T-helper 2 cell treated with Interferon-gamma antibody and Interleukin-4, amounts not matched to agents 100 ng/mL and 5 ng/mL, for 36 hours (primary cell): Measurements from ENCODE around the gene TENM3. TPM values are rescaled to one million over a fixed set of nuclear protein-coding genes. Genes with fewer than 3 reads are reported as not detected.

Source experiments
- intact Hi-C: fragments of 100-400 bp; cut with micrococcal nuclease; formaldehyde crosslinking; loops from one replicate; pipeline ENCODE4 v1.15.1; 2023
- total RNA-seq: library from RNA; stranded (reverse); gene quantifications from 2 replicates; pipeline ENCODE4 v1.2.3, GENCODE V29; 2022

The TENM3 gene
- total RNA-seq, 1 donor from 2014 or later, result not detected

DNA sequence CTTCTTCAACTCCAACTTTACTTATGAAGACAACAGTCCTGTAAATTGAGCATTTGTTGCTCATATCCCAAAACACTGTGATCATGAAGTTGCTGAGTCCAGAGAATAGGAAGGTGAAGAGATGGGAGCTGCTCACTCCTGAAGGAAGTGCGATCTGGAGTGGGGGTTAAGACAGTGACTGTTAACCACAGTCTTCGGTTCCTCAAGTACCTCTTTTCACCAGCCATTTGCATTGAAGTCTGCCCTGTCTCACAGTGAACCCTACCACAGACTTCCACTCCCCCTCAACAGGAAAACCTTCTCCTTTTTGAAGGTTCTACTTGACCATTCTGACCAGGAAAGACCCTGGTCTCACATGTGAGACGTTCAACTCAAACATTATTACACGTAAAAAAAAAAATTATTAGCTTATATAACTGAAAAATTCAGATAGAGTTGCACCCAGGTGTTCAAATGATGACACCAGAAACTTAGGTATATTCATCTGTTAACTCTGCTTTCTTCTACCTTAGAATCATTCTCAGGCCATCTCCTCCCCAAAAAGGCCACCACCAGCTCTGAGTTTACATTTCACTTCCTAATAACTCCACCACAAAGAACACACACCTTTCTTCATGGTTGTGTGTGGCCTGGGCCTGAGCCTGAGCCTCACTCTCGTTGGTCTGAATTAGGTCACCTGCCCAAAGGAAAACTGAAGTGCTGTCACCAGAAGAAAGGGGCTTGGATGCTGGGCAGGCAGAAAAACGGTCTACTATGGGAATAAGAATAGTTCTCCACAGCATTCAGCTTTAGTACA is 474.8 kb downstream of the TENM3 start:
- intact Hi-C loops, result no loop called here

DNA sequence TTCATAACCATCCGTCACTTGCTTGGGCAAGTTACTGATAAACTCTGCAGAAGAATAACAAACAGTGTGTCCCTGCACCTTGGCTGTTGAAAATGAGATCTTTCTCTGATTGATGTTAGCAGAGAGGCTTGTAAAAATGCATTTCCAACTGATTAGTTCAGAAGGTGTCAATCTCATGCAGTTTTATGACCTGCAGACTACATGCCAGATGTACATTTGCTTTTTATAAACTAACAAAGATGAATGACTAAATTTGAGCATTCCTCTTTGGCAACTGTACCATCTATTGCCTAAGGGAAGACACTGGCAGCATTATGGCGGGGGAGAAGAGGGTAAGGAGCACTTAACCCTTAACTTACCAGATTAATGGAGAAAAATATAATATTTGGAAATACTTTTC is 481.2 kb downstream of the TENM3 start:
- intact Hi-C loops, result no loop called here

DNA sequence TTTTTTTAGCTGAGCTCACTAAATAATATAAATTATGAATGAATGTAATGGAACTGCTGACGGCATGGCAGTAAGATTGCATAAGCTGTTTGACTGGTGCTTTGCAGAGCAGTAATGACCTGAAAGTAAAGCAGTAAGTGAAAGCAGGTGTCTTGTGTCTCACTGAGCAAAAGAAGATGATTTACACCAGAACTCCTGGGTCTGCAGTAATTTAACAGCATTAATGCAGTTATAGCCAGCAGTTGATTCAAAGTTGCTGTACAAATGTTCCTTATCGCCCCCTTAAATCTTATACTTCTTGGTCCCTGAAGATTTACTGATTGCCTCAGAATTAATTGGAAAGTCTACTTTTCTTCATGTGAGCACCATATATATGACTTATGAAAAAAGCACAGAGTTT is 486.3 kb downstream of the TENM3 start:
- intact Hi-C loops, result no loop called here

DNA sequence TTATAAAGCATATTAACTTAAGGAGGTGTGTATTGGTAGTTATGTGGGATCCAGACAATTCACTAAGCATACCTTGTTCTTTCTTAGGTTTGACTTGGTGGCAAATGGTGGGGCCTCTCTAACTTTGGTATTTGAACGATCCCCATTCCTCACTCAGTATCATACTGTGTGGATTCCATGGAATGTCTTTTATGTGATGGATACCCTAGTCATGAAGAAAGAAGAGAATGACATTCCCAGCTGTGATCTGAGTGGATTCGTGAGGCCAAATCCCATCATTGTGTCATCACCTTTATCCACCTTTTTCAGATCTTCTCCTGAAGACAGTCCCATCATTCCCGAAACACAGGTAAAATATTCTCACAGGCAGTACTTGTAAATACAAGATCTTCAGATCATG is 487.6 kb downstream of the TENM3 start:
- intact Hi-C loops, result no loop called here

DNA sequence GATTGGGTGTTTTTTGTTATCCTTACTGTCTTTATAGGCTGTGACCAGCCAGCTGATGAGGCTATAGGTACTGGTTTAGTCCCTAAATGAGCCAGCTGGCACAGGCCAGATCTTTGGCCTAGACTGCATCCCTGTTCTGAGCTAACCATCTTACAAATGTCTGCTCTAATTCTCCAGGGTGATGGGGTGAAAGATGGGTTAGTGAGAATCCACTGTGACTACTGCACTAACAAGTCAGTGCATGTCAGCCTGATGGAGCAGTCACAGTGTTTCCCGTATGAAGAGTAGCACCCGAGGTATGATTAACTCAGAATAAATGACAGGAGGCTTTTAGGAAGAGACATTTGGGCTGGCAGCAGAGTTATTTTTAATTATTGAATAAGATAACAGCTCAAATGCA is 493.0 kb downstream of the TENM3 start:
- intact Hi-C loops, result no loop called here

DNA sequence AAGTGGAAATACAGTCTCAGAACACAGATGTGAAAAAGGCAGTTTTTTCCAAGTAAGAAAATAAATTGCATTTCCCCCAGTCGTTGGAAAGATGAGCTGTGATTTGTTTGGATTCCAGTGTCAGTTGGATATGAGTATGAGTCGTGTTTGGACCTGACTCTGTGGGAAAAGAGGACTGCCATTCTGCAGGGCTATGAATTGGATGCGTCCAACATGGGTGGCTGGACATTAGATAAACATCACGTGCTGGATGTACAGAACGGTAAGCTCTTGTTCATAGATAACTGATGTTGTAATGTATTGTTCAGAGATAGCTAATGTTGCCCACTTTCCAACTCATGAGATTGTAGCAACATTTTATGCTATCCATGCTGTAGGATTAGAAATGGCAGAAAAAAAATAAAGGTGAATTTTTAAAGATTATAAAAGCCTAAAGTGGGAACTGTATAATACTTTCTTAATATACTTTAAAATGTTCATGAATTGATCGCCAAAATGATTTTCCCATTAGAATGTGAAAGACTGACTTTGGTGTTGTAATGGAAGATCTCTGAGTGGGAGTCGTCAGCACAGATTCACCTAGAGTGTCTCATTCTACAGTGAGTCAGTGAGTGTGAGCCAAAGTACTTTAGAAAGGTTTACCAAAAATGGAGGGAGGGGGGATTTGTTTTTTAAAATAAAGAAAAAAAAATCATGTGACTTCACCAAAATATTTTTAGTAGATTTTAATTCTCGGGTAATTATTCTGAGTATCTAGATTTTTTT is 495.3 kb downstream of the TENM3 start:
- intact Hi-C loops, result no loop called here

DNA sequence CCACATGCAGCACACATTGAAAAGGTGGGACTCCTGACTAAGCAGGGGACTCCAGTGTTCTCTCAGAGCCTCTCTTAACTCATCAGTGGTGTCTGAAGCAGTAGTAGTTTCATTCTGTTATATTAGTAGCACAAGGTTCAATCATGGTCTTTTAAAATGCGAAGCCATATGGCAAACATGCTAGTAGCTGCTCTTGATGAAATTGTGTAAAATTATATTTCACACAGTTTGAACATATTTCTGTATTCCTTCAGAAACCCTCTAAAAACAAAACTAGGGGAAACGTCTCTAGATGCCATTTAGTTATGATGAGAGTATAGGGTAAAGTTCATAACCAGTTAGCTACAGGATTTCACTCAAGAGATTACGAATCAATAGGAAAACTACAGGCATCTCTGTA is 497.1 kb downstream of the TENM3 start:
- intact Hi-C loops, result no loop called here

DNA sequence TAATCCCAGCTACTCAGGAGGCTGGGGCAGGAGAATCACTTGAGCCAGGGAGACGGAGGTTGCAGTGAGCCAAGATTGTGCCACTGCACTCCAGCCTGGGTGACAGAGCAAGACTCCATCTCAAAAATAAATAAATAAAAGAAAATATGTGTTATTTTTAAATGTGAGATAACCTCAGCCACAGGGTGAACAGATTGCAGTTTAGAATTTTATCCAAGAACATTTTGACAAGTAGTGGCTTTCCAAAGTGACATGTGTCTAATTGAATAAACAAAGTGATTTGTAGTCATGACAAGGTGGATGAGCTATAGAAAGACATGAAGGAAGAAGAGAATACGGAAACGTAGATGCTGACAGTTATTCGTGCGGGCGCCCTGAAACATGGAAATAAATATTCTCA is 497.9 kb downstream of the TENM3 start:
- intact Hi-C loops, result no loop called here

DNA sequence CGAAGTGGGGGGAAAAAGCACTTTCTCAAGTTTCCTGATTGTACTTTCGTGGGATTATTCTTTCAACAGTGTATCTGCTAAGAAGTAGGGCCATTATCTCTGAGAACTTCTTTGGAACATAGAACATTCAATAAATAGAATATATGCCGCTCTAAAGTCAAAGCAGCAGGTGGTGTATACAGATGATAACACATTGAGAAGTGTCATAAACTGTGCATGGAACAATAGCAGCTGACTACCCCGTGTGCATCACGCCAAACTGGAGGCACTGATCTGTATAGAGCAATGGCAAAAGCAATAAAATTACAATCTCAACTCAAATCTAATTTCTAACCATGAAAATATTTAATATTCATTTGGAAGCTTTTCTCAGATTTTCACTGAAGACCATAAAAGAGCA is 498.7 kb downstream of the TENM3 start:
- intact Hi-C loops, result no loop called here

DNA sequence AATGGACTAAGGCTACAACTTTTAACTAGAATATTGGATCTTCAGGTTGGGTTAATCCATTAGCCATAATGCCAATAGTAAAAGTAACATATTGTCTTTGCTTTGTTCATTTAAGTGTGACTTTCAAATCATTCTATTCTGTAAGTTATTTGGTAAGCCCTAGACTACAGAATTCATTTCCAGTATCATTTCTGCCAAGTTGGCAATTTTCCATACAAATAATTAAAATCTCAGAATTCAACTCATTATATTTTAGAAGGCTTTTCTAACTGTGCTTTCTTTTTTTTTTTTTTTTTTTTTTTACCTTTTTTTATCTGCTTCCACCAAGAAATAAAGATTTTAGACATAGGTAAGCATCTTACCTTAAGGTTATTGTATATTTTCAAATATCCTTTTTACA is 500.6 kb downstream of the TENM3 start:
- intact Hi-C loops, result no loop called here

DNA sequence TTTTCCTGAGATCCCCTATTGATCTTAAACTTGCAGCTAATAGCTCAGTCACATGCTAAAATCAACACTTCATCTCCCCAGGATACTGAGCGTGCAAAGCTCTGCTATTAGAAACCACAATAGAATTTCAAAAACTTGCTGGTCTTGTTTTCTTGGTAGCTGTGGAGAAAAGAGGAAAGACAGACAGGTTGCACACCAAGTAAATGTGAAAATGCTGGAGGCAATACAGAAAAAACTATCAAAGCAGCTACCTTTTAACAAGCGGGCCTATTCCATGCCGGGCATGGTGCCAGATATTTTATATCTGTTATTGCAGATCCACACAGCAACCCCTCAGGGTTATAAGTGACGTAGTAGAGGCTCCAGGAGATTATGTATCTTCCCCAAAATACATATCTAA is 502.0 kb downstream of the TENM3 start:
- intact Hi-C loops, result no loop called here

DNA sequence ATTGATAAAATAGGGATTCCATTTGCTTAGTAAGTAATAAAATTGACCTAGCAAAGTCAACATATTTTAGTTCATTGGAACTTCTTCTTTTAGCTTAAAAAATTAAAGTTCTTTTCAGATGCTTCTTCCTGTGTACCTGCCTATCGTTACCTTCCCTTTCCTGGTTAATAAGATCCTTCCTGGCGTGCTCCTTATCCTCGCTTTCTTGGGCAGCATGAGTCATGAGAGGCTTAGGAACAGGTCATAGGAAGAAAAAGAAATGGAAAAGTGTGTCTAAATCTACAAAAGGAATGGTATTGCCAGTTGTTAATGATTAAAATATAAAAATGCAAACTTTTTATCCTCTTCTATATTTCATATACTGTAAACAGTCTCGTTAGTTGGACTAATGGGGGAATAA is 503.7 kb downstream of the TENM3 start:
- intact Hi-C loops, result no loop called here

DNA sequence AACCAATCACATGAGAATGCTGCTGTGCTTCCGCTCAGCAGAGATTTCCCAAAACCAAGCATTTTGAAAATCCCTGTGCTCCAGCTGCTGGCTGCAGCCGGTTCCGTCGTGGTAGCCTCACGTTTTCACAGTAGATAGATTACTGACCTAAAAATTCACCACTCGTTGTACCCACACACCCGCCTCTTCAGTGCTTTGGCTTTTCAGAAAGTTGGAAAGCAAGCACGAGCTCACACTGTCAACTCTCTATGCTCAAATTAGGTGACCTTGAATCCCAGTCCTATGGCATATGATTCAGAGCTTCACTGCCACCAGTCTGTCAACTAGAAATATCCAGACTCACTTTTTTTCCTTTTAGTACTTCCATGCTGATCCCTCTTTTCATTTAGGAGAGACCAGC is 505.1 kb downstream of the TENM3 start:
- intact Hi-C loops, result no loop called here

DNA sequence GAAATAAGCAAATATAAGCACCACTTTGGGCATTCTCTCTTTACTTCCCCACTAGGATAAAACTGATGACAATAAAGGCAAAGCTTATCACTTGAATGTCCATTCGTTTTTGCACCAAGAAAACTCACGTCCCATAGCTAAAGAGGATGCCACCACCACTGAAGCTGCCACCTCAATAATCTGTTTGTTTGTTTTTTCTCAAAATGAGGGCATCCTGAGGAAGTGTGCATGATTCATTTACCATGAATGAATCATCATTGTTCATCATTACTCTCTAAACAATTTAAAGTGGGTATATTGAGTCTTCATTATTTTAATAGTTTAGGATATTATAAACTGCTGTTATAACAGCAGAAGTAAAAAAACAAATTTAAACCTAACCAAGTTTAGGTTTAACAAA is 505.7 kb downstream of the TENM3 start:
- intact Hi-C loops, result no loop called here

DNA sequence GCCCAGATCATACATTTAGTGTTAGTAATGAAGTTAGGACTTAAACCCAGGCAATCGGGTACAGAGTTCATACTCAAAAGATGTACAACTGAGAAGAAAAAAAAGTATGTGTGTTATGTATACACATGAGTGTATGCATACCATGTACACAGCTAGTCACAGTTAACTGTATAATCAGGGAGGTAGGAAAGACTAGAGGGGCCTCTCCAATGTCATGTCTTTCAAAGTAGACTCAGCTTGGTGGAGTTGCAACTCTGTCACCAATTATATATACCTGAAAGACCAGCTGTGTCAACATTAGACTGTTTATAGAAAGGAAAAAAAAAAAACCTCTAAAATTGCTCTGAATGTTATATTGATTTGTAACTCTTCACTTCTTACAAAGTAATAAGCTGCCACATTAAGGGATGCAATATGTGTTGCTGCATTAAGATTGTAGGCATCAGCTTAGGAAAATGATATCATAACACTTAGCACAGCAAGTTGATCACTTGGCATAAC is 506.5 kb downstream of the TENM3 start:
- intact Hi-C loops, result no loop called here

DNA sequence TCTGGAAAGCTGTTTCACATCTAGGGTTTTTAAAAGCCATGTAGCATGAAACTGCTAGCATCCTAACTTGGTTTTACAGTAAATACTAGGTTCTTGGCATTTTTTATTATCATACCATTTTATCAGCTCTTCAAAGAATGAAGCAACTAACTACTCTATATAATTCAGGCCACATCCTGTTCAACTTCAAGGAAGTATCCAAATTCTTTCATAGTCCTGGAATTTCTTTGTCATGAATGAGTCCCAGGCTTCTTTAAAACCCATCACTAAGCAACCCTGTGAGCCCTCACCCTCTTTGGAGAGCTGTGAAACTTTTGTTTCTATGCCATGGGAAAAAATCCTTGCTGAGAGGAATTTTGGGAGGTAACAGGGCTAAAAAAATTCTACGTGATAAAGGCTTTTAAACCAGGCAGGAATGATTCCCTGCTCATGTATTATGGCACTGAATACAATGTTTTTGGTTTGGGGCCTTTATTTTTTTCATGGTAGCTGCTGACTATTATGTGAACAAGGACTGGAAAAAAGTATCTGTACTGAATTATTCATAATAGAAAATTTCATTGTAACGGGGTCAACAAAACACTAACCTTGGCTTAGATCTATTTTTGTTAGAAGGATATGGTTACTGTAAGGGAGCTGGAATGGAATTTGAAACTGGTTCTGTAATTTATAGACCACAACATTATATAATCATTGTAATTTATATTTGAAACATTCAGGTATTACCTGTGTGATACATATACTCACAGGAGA is 509.1 kb downstream of the TENM3 start:
- intact Hi-C loops, result no loop called here

DNA sequence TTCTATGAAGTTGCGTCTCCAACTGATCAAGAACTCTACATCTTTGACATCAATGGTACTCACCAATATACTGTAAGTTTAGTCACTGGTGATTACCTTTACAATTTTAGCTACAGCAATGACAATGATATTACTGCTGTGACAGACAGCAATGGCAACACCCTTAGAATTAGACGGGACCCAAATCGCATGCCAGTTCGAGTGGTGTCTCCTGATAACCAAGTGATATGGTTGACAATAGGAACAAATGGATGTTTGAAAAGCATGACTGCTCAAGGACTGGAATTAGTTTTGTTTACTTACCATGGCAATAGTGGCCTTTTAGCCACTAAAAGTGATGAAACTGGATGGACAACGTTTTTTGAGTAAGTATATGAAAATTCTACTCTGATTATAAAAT is 511.7 kb downstream of the TENM3 start:
- intact Hi-C loops, result no loop called here

DNA sequence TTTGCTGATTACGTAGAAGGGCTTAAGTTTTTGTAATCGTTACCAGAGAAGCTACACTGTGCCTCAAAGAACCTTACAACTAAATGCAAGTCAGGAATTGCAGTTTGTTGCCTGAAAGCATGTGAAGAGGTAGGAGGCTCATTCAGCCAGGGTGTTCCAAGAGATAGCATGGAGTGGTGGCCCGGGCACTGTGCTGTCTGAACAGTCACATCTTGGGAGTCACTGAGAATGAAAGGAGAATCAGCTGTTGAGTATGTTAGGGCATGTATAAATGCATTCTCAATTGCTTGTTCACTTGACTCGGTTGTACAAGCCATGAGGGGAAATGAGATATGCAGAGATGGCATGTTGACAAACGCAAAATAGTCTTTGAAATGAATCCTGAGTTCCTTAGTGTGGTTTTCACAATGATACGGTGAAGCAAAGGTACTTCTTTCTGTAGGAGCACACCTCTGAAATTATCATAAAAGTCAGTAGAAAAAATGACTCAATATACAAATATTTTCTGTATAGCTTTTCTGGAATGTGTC is 513.0 kb downstream of the TENM3 start:
- intact Hi-C loops, result no loop called here

DNA sequence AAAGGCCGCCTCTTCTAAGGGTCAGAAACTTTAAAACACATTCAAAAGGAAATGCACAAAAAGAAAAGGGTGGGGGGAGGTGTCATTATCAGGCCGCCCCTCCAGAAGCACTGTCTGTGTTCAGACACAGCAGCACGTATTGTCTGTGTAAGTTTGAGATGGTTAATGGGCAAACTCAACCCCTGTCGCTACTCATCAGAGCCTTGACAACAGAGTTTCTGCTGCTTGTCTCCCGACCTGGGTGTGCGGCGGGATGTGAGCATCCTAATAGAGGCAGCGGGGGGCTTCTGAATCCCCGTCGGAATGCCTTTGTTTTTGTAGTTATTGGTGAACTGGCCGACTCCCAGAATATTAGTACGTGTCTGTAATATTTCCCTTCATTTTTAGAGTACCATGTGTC is 515.1 kb downstream of the TENM3 start:
- intact Hi-C loops, result no loop called here

DNA sequence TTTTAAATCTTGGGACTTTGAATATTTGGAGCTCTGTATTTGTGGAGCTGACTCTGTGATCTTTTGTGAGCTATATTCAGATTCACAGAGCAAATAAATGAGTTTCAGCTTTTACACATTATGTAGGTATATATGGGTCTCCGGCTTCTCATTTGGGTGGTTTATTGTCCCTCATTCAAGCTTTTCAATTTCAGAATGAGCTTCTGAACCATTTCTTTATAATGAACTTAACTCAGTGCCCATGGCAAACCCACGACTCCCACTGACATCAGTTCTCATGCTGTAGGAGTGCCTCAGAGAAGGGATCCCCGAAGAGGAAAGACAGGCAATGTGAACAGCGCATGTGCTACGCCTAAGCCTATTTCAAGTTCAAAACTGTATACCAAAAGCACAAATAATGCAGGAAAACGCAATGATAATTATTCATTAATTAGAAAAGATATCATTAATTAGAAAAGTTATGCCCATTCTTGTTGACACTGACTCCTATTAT is 517.4 kb downstream of the TENM3 start:
- intact Hi-C loops, result no loop called here

DNA sequence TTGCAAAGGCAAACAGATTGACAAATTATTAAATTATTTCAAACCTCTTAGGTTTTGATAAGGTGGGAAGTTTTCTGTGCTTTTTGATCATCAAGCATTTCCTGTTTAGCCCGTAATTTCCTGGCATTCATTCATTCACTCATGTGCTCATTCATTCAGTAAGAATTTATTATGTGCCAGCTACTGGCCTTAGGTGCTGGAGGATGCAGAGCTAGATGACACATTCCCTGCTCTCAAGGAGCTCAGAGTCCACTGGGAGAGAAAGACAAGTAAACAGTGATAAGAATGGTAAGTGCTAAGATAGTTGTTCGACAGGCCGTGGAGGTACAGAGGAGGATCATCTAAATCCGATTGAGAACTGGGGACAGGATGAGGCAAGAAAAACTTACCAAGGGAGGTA is 520.9 kb downstream of the TENM3 start:
- intact Hi-C loops, result no loop called here

DNA sequence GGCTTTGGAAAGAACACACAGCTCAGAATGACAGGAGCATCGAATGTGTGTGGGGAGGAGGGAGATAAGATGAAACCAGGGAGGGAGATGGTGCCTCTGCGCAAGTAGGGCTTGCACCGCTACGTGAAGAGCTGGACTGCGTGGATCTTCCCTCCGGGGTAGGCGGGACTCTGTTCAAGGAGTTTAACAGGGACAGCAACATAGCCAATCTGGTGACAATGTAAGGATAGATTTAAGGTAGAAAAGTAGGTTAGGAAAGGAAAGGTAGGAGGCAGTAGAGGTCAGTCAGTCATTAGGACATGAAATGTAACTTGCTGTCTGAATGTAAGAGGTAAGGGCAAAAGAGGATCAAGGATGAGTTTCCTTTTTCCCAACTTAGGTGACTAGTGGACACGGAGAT is 521.4 kb downstream of the TENM3 start:
- intact Hi-C loops, result no loop called here
